Fibroblast of villous mesenchyme (primary cell): ENCODE data around the gene ZNF536. TPM values are rescaled to one million over a fixed set of nuclear protein-coding genes. Genes with fewer than 3 reads are reported as not detected.

ENCODE experiments used
- DNase-seq: peaks from one replicate; pipeline ENCODE4 v3.0.0-alpha.2; 2010; ENCODE audit warnings: low read depth
- H3K4me3 ChIP-seq: 2 replicates; pipeline ENCODE4 v1.5.1; 2011; ENCODE audit warnings: low read depth, mild to moderate bottlenecking, low read length
- total RNA-seq: library from RNA; depleted of rRNA; stranded (reverse); fragments of >200 nt; gene quantifications from 2 replicates; pipeline ENCODE4 v1.2.3, GENCODE V29; 2012
- TF ChIP-seq, protein P1 (sequence below): IDR thresholded peaks from 2 replicates; pipeline ENCODE4 v1.5.1; 2012; ENCODE audit warnings: low read depth, mild to moderate bottlenecking, low read length; ENCODE audit not compliant: insufficient read depth

ZNF536 gene
- total RNA-seq, 1 donor = not detected

GRCh38 chr19:30386551-30387143, 14.5 kb downstream of the ZNF536 start:
- TF ChIP-seq, protein P1, sequence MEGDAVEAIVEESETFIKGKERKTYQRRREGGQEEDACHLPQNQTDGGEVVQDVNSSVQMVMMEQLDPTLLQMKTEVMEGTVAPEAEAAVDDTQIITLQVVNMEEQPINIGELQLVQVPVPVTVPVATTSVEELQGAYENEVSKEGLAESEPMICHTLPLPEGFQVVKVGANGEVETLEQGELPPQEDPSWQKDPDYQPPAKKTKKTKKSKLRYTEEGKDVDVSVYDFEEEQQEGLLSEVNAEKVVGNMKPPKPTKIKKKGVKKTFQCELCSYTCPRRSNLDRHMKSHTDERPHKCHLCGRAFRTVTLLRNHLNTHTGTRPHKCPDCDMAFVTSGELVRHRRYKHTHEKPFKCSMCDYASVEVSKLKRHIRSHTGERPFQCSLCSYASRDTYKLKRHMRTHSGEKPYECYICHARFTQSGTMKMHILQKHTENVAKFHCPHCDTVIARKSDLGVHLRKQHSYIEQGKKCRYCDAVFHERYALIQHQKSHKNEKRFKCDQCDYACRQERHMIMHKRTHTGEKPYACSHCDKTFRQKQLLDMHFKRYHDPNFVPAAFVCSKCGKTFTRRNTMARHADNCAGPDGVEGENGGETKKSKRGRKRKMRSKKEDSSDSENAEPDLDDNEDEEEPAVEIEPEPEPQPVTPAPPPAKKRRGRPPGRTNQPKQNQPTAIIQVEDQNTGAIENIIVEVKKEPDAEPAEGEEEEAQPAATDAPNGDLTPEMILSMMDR = no peak
- H3K4me3 ChIP-seq = no peak overlapping the region
- no peak for DNase-seq

DNA sequence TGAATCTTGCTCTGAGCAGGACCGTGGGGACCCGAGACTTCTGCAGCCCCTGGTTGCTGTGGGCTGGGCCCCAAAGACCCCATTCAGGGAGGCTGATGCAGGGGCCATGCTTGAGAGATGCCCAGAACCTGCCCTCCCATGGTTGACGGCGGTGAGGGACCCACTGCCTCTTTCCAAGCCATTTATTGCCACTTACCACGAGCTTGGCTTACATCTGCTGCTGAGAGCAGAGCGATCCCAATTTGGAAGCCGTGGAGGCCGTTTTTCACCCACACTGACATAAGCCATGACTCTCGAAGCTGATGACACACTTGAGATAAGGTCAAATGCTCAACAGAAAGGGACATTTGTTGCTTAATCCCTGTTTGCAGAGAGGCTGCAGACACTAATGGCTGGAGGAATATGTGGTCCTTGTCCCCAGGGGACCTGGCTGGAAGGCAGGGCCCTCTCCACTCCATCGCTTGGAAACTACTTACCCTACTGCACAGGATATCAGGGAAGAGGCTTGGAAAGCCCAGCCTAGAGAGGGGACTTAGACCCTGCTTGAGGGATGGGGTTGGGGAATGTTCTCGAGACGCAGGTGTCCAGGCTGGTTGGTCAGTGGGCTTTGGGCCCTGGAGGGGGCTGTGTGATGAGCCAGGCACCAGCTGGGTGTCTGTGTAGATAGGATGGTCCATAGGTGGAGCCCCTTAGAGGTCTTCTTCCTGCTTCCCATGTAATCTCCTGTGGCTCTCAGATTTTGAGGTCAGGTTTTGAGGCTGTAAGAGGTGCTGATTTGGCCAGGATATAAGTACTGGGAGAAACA, 15.3 kb downstream of the ZNF536 start:
- no peak for DNase-seq
- H3K4me3 ChIP-seq = no peak overlapping the region
- TF ChIP-seq, protein P1 = no peak

GRCh38 chr19:30388327-30388726, 16.1 kb downstream of the ZNF536 start:
- H3K4me3 ChIP-seq = no peak overlapping the region

DNA sequence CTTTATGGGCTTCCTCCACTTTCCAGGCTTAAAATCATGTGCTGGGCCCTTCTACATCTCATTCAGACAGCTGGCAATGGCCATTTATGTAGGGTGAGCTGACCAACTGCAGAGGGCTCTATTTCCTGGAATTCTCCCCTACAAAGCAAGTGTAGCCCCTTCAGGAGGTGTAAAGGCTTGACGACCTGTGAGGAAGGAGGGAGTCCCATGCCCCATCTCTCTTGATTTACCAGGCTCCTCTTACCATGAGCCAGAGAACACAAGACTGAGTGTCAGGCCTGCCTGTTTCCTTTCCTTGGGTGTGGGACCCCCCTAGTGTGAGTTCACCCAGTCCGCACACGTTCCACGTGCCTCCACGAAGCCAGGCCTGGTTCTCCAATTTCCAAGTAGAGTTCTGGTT, 16.6 kb downstream of the ZNF536 start:
- TF ChIP-seq, protein P1 = no peak
- no peak for DNase-seq
- H3K4me3 ChIP-seq = no peak overlapping the region

More at GRCh38 chr19:30388327-30388726, 16.1 kb downstream of the ZNF536 start:
- DNase-seq = no peak
- TF ChIP-seq, protein P1 = no peak

GRCh38 chr19:30390356-30390988, 18.3 kb downstream of the ZNF536 start:
- no peak overlapping the region for H3K4me3 ChIP-seq
- DNase-seq = no peak
- TF ChIP-seq, protein P1 = no peak

DNA sequence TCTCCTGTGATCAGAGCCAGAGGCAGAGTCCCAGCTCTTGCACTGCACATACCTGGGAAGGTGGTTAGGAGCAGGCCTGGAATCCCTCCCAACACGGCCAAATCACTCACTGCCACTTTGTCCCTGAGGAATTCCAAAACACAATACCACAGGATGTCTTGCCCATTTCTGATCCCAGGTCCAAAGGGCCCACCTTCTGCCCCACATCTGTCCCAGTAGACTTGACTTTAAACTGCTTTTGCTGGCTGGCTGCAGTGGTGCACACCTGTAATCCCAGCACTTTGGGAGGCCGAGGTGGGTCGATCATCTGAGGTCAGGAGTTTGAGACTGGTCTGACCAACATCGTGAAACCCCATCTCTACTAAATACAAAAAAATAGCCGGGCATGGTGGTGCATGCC, 18.9 kb downstream of the ZNF536 start:
- TF ChIP-seq, protein P1 = no peak
- DNase-seq = no peak

More for the DNA sequence above, 18.9 kb downstream of the ZNF536 start:
- no peak overlapping the region for H3K4me3 ChIP-seq
